SK-N-SH (cell line): ENCODE measurements around the gene TMEM140.

ENCODE experiments used
- ELF1 ChIP-seq: IDR thresholded peaks from 2 replicates; pipeline ENCODE4 v1.4.0; 2012
- EZH2phosphoT487 ChIP-seq: fragments of 200-600 bp; sonication (generic); IDR thresholded peaks from 2 replicates; pipeline ENCODE4 v1.6.1; 2017; ENCODE audit warnings: low read depth, mixed run types, mild to moderate bottlenecking, antibody characterized with exemption, moderate library complexity, borderline replicate concordance
- POLR2AphosphoS5 ChIP-seq: IDR thresholded peaks from 2 replicates; pipeline ENCODE4 v1.6.1; 2012; ENCODE audit warnings: low read depth, low read length
- RCOR1 ChIP-seq: fragments of 150-350 bp; IDR thresholded peaks from 2 replicates; pipeline ENCODE4 v1.6.1; 2017; ENCODE audit warnings: antibody characterized with exemption, low read length
- RFX5 ChIP-seq: IDR thresholded peaks from 2 replicates; pipeline ENCODE4 v1.6.1; 2012; ENCODE audit warnings: mild to moderate bottlenecking, improper control_type of control experiment, low read length
- SIN3A ChIP-seq: IDR thresholded peaks from 2 replicates; pipeline ENCODE4 v1.6.1; 2012; ENCODE audit warnings: low read depth, mild to moderate bottlenecking, low read length, moderate library complexity, borderline replicate concordance
- SMC3 ChIP-seq: IDR thresholded peaks from 2 replicates; pipeline ENCODE4 v1.6.1; 2012; ENCODE audit warnings: low read depth, low read length, improper control_type of control experiment
- TAF1 ChIP-seq: IDR thresholded peaks from 2 replicates; pipeline ENCODE4 v1.6.1; 2012; ENCODE audit warnings: low read depth, mild to moderate bottlenecking, low read length, moderate library complexity, borderline replicate concordance
- YY1 ChIP-seq: IDR thresholded peaks from 2 replicates; pipeline ENCODE4 v1.4.0; 2012; ENCODE audit warnings: low read depth, mild to moderate bottlenecking
- TF ChIP-seq, protein P1 (sequence below): fragments of 200-600 bp; sonication (generic); IDR thresholded peaks from 2 replicates; pipeline ENCODE4 v1.6.1; 2017; ENCODE audit warnings: antibody characterized with exemption, mild to moderate bottlenecking, moderate library complexity
- TF ChIP-seq, protein P2 (sequence below): IDR thresholded peaks from 2 replicates; pipeline ENCODE4 v1.4.0; 2012; ENCODE audit warnings: low read depth, borderline replicate concordance
- TF ChIP-seq, protein P3 (sequence below): IDR thresholded peaks from 2 replicates; pipeline ENCODE4 v1.4.0; 2012; ENCODE audit warnings: low read depth, borderline replicate concordance
- TF ChIP-seq, protein P4 (sequence below): IDR thresholded peaks from 2 replicates; pipeline ENCODE4 v1.6.1; 2012; ENCODE audit warnings: mild to moderate bottlenecking, low read depth, low read length, moderate library complexity

DNA sequence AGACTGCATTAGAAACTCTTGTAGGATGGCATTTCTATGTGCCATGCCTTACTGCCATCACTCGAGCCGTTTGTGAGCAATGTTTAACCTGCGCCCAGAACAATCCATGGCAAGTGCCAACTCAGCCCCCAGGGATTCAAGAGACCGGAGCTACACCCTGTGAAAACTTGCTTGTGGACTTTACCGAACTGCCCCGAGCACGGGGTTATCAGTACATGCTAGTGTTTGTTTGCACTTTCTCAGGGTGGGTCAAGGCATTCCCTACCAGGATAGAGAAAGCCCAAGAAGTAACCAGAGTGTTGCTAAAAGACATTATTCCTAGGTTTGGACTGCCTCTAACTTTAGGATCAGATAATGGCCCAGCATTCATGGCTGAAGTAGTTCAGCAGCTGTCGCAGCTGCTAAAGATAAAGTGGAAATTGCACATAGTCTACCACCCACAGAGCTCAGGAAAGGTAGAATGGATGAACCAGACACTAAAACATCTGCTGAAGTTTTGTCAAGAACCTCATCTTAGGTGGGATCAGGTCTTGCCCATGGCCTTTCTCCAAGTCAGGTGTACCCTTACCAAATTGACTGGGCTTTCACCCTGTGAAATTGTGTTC, 31.6 kb downstream of the TMEM140 start:
- no peak for TF ChIP-seq YY1
- no peak for TF ChIP-seq POLR2AphosphoS5
- TF ChIP-seq, protein P1, sequence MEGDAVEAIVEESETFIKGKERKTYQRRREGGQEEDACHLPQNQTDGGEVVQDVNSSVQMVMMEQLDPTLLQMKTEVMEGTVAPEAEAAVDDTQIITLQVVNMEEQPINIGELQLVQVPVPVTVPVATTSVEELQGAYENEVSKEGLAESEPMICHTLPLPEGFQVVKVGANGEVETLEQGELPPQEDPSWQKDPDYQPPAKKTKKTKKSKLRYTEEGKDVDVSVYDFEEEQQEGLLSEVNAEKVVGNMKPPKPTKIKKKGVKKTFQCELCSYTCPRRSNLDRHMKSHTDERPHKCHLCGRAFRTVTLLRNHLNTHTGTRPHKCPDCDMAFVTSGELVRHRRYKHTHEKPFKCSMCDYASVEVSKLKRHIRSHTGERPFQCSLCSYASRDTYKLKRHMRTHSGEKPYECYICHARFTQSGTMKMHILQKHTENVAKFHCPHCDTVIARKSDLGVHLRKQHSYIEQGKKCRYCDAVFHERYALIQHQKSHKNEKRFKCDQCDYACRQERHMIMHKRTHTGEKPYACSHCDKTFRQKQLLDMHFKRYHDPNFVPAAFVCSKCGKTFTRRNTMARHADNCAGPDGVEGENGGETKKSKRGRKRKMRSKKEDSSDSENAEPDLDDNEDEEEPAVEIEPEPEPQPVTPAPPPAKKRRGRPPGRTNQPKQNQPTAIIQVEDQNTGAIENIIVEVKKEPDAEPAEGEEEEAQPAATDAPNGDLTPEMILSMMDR: no peak
- no peak for TF ChIP-seq TAF1
- no peak for TF ChIP-seq SIN3A
- TF ChIP-seq, protein P2, sequence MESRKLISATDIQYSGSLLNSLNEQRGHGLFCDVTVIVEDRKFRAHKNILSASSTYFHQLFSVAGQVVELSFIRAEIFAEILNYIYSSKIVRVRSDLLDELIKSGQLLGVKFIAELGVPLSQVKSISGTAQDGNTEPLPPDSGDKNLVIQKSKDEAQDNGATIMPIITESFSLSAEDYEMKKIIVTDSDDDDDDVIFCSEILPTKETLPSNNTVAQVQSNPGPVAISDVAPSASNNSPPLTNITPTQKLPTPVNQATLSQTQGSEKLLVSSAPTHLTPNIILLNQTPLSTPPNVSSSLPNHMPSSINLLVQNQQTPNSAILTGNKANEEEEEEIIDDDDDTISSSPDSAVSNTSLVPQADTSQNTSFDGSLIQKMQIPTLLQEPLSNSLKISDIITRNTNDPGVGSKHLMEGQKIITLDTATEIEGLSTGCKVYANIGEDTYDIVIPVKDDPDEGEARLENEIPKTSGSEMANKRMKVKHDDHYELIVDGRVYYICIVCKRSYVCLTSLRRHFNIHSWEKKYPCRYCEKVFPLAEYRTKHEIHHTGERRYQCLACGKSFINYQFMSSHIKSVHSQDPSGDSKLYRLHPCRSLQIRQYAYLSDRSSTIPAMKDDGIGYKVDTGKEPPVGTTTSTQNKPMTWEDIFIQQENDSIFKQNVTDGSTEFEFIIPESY: no peak
- no peak for TF ChIP-seq ELF1
- no peak for TF ChIP-seq RCOR1
- no peak for TF ChIP-seq SMC3
- TF ChIP-seq, protein P3, sequence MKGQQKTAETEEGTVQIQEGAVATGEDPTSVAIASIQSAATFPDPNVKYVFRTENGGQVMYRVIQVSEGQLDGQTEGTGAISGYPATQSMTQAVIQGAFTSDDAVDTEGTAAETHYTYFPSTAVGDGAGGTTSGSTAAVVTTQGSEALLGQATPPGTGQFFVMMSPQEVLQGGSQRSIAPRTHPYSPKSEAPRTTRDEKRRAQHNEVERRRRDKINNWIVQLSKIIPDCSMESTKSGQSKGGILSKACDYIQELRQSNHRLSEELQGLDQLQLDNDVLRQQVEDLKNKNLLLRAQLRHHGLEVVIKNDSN: no peak
- TF ChIP-seq EZH2phosphoT487: no peak
- no peak for TF ChIP-seq RFX5
- TF ChIP-seq, protein P4, sequence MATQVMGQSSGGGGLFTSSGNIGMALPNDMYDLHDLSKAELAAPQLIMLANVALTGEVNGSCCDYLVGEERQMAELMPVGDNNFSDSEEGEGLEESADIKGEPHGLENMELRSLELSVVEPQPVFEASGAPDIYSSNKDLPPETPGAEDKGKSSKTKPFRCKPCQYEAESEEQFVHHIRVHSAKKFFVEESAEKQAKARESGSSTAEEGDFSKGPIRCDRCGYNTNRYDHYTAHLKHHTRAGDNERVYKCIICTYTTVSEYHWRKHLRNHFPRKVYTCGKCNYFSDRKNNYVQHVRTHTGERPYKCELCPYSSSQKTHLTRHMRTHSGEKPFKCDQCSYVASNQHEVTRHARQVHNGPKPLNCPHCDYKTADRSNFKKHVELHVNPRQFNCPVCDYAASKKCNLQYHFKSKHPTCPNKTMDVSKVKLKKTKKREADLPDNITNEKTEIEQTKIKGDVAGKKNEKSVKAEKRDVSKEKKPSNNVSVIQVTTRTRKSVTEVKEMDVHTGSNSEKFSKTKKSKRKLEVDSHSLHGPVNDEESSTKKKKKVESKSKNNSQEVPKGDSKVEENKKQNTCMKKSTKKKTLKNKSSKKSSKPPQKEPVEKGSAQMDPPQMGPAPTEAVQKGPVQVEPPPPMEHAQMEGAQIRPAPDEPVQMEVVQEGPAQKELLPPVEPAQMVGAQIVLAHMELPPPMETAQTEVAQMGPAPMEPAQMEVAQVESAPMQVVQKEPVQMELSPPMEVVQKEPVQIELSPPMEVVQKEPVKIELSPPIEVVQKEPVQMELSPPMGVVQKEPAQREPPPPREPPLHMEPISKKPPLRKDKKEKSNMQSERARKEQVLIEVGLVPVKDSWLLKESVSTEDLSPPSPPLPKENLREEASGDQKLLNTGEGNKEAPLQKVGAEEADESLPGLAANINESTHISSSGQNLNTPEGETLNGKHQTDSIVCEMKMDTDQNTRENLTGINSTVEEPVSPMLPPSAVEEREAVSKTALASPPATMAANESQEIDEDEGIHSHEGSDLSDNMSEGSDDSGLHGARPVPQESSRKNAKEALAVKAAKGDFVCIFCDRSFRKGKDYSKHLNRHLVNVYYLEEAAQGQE: no peak
